ENCODE results near the gene MEX3D.
"Not testable (repeated sequence)": the region's sequence is repeated elsewhere in the genome, so short reads cannot be mapped to it uniquely, and the experiment has no call there.

Gene MEX3D

GRCh38 chr19:1553415-1553814 is 14.7 kb downstream of the MEX3D start:
- TF ChIP-seq, protein P1, sequence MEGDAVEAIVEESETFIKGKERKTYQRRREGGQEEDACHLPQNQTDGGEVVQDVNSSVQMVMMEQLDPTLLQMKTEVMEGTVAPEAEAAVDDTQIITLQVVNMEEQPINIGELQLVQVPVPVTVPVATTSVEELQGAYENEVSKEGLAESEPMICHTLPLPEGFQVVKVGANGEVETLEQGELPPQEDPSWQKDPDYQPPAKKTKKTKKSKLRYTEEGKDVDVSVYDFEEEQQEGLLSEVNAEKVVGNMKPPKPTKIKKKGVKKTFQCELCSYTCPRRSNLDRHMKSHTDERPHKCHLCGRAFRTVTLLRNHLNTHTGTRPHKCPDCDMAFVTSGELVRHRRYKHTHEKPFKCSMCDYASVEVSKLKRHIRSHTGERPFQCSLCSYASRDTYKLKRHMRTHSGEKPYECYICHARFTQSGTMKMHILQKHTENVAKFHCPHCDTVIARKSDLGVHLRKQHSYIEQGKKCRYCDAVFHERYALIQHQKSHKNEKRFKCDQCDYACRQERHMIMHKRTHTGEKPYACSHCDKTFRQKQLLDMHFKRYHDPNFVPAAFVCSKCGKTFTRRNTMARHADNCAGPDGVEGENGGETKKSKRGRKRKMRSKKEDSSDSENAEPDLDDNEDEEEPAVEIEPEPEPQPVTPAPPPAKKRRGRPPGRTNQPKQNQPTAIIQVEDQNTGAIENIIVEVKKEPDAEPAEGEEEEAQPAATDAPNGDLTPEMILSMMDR (conservative IDR thresholded peaks at IDR 0.05; ENCODE audit: low read depth, low read length), result no peak
- H3K4me3 ChIP-seq (ENCODE audit: low read depth, low read length), result no peak overlapping the region
- no peak for DNase-seq (ENCODE audit: low read depth)

DNA sequence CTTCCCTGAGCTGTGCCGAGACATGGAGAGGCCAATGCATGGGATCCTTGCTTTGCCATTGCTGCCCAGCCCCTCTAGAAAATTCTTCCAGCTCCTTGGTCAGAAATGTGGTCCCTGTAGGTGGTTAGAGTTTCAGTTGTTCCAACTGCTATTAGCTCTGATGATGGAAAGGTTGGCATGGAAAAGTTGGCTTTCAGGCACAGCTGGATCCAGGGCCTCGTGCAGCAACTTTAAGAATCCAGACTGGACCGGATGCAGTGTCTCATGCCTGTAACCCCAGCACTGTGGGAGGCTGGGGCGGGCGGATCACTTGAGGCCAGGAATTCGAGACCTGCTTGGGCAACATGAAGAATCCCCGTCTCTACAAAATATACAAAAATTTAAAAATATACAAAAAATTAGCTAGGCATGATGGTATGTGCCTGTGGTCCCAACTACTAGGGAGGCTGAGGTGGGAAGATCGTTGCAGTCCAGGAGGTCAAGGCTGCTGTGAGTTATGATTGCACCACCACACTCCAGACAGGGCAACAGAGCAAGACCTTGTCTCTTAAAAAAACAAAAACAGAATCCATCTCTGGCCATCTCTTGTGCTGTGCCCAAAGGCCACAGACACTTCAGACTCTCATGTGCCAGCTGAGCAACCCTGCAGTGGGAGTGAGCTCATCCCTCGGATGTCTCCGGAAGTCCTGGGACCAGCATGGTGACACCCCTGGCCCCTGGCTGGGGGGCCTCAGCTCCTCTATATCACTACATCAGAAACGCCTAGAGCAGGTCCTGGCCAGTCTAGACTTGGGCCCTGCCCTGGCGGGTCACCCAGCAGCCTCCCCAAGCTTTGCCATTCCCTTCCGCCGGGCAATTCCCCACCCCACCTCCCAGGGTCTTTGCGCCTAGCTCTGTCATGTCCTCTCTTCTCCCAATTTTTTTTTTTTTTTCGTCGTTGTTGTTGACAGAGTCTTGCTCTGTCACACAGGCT is 16.8 kb downstream of the MEX3D start:
- peak; percentile 64 for DNase-seq (ENCODE audit: low read depth)
- TF ChIP-seq, protein P1 (conservative IDR thresholded peaks at IDR 0.05; ENCODE audit: low read depth, low read length), result no peak
- H3K4me3 ChIP-seq (ENCODE audit: low read depth, low read length), result no peak overlapping the region

- no peak for DNase-seq (ENCODE audit: low read depth)
- H3K4me3 ChIP-seq (ENCODE audit: low read depth, low read length), result no peak overlapping the region
- TF ChIP-seq, protein P1 (conservative IDR thresholded peaks at IDR 0.05; ENCODE audit: low read depth, low read length), result no peak
Measured at GRCh38 chr19:1549332-1549945, 18.7 kb downstream of the MEX3D start.

GRCh38 chr19:1540365-1540925 is 27.7 kb downstream of the MEX3D start:
- TF ChIP-seq, protein P1 (conservative IDR thresholded peaks at IDR 0.05; ENCODE audit: low read depth, low read length), result no peak
- H3K4me3 ChIP-seq (ENCODE audit: low read depth, low read length), result no peak overlapping the region
- no peak for DNase-seq (ENCODE audit: low read depth)

GRCh38 chr19:1539749-1540148 is 28.4 kb downstream of the MEX3D start:
- not testable (repeated sequence) for DNase-seq (ENCODE audit: low read depth); H3K4me3 ChIP-seq (ENCODE audit: low read depth, low read length)

GRCh38 chr19:1538978-1539377 is 29.1 kb downstream of the MEX3D start:
- H3K4me3 ChIP-seq (ENCODE audit: low read depth, low read length), result no peak overlapping the region
- DNase-seq (ENCODE audit: low read depth), result peak; percentile 26
- TF ChIP-seq, protein P1 (conservative IDR thresholded peaks at IDR 0.05; ENCODE audit: low read depth, low read length), result no peak

DNA sequence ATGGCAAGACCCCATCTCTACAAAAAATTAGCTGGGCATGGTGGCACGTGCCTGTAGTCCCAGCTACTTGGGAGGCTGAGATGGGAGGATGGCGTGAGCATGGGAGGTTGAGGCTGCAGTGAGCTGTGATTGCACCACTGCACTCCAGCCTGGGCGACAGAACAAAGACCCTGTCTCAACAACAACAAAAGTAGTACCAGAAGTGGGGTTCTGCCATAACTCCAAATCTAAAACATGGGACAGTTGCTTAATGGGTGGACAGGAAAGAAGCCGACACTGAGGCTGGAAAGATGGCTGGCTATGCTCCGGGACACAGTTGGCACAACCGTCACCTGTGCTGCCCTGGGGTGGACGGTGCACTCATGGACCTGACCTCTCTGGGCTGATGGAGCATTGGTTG is 32.4 kb downstream of the MEX3D start:
- DNase-seq (ENCODE audit: low read depth); H3K4me3 ChIP-seq (ENCODE audit: low read depth, low read length): not testable (repeated sequence)
